HG02943 (cell line): Measurements from ENCODE around the gene YWHAQ.
"Not testable (repeated sequence)": the region's sequence is repeated elsewhere in the genome, so short reads cannot be mapped to it uniquely, and the experiment has no call there.

ENCODE experiments used
- ATAC-seq: cut with Tn5 transposase; IDR thresholded peaks from one replicate; pipeline ENCODE4 v1.9.1; 2021; ENCODE audit warnings: mild to moderate bottlenecking, low read depth, moderate library complexity; ENCODE audit not compliant: unreplicated experiment

The YWHAQ gene

DNA sequence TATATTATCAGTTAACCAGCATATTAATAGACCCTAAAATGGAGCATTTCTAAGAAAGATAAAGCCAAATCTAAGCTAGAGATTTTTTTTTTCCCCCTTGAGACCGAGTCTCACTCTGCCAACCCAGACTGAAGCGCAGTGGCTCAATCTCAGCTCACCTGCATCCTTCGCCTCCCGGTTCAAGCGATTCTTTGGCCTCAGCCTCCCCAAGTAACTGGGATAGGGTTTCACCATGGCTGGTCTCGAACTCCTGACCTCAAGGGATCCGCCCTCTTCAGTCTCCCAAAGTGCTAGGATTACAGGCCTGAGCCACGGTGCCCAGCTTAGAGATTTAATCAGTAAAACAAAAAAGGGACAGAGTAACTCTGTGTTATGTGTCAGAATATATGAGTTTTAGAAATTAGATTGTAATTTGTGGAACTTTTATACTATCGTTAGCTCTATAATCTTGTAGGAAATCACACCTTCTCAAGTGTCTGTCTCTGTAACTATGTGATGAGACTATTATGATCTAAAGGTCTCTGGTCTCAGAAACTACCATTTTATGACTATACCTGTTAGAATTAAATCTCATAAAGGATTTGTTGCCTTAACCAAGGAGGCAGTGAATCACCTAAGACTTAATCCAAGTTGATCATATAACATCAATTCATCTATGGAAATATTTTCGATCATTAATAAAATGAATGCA lies 34.0 kb downstream of the YWHAQ start:
- ATAC-seq, result no peak

DNA sequence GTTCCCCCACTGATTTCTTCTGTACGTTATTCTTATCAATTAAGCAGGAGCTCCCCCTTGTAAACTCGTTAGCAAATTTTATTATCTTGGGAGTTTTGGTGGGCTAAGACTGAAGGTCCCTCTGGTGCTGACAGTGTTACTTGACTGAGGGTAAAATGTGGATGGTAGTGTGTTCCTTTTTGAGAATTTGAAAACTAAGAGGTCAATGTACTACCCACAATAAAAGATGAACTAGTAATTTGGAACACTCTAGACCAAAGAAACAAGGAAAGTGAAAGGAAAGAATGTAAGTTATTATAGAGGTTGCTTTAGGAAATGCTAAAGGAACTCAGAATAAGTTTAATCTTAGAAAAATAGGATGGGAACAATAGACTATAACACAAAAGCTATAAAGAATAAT lies 35.1 kb downstream of the YWHAQ start:
- ATAC-seq, result no peak

DNA sequence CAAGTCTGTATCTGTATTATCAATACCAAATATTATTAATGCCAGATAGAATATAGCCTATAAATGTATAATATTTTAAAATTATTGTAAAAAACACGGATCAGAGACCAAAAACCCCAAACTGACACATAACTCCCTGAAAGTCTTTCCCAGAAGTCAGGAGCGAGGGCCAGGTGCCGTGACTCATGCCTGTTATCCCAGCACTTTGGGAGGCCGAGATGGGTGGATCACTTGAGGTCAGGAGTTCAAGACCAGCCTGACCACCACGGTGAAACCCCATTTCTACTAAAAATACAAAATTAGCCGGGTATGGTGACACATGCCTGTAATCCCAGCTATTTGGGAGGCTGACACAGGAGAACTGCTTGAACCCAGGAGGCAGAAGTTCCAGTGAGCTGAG lies 35.5 kb downstream of the YWHAQ start:
- ATAC-seq, result not testable (repeated sequence)

DNA sequence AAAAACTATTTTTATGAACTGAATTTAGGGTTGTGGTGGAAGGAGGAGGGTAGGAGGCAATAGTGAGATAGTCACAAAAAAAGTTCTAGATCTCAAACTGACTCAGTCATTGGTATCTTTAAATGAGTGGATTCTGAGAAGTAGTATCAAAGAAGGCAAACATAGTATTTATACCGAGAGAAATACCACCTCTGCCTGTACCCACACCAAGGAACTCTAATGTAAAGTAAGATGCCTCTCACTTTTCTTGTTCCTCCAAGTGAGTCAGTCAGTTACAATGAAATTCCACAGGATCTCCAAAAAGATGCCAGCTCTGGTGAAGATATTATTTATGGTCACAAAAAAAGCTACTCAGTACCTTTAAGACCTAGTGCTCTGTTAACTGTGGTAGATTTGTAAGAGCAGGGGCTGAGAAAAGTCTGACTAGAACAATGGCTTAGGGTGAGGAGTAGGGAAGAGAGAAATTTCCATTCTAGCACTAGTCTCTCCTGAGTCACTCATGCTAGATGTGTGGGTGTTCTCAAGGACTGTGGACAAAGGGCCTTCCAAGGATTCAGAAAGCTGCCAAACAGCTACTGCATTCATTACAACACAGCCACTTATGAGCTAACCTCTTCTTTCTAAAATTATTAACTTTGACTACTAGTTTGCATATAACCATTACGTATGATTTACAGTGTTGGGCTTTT lies 36.3 kb downstream of the YWHAQ start:
- ATAC-seq, result no peak

DNA sequence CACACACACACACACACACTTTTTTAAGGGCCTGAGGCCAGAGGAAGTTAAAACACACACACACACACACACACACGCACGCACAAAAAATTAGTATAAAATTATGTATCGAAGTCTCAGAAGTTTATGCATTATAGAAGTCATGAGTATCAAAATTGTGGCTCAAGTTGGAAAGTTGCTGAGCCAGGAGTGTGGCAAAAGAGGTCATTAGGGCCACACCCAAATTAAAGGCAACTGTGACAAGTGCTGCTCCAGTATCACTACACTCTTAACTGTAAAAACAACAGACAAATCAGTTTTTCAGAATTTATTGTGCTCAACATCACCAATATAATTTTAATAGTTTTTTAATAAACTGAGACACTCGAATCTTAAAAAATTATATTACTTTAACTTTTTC lies 36.9 kb downstream of the YWHAQ start:
- no peak for ATAC-seq

DNA sequence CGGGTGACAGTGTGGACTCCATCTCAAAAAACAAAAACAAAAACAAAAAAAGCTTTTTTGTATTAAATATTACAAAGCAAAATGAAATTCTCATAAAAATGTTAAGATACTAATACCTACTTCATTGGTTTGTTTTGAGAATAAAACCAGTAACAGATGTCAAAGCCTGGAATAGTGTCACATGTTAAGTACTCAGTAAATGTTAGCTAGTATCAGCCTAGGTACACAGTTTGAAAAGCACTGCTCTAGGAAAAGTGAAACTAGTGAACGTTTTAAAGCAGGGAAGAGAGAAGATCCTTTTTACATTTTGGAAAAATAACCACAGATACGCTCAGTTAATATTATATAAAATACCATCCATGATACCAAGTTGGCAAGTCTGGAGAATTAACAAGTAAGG lies 38.1 kb downstream of the YWHAQ start:
- no peak for ATAC-seq

DNA sequence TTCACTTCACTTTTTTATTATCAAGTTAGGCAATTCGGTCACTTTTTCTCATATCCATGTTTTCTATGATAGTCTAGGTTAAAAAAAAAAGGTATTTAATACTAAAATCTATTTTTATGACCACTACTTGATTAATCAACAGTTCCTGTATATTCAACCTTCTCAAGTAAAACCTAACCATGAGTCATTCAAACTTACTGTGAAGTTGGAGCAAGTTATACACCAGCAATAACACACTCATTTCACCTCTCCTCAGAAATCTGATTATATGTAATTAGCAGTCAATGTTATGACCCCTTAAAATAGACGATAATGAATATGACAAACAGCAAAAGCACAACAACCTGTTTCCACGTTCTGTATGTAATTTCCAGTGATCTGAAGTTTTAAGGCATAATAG lies 40.2 kb downstream of the YWHAQ start:
- no peak for ATAC-seq

DNA sequence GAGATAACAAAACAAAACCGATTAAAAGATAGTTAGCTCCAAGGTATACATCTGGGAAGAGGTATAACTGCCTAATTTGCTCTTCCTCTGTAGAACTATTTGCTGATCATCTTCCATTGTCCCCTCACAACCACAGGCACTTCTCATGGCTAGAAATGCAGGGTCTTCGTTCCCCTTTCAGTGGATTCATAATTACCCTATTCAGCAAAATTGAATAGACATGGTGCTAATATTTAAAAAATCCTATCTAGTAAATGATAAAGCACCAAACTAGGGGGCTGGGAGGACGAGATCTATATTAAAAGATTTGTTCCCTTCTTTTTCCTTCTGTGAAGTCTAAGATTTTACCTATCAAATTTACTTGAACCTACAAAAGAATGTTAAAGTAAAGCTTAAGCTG lies 44.3 kb downstream of the YWHAQ start:
- ATAC-seq, result no peak

DNA sequence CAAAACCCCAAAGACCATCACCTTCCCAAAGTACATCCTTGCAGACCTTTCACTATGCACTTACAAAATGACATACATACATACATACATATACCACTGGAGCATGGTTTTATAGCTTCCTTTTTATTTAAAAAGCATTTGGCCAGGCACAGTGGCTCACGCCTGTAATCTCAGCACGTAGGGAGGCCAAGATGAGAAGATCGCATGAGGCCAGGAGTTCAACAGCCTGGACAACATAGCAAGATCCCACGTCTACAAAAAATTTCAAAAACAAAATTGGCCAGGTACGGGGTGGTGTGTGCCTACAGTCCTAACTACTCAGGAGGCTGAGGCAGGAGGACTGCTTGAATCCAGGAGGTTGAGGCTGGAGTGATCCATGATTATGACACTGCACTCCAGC lies 45.3 kb downstream of the YWHAQ start:
- no peak for ATAC-seq

DNA sequence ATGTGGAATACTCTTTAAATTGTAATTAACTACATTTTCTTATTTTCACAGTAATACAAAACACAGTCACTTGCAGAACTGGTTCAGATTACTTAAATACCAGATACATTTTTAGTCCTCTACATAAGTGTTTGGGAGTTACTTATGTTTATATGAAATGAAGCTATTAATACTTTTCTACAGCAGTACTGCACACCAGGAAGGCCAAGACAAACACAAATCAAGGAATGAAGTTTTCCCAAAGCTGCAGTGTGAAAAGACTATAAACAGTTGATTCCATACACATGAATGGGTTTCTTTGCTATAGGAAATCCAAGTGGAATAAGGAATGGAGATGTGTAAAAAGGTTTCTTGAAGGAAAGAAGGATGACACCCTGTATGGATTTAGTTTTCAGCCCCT lies 45.9 kb downstream of the YWHAQ start:
- not testable (repeated sequence) for ATAC-seq

DNA sequence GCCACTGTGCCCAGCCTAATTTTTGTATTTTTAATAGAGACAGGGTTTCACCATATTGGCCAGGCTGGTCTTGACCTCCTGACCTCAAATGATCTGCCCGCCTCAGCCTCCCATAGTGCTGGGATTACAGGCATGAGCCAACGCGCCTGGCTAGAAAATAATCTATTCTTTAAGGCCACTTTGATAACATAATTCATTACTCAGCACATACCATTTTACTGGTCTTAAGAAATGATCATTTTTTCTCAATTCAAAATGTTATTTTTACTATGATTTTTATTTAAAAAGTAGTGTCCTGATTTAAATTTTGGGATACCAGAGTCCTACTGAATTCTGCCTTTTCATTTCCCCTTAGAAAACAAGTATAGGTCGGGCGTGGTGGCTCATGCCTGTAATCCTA lies 48.2 kb downstream of the YWHAQ start:
- ATAC-seq, result no peak

DNA sequence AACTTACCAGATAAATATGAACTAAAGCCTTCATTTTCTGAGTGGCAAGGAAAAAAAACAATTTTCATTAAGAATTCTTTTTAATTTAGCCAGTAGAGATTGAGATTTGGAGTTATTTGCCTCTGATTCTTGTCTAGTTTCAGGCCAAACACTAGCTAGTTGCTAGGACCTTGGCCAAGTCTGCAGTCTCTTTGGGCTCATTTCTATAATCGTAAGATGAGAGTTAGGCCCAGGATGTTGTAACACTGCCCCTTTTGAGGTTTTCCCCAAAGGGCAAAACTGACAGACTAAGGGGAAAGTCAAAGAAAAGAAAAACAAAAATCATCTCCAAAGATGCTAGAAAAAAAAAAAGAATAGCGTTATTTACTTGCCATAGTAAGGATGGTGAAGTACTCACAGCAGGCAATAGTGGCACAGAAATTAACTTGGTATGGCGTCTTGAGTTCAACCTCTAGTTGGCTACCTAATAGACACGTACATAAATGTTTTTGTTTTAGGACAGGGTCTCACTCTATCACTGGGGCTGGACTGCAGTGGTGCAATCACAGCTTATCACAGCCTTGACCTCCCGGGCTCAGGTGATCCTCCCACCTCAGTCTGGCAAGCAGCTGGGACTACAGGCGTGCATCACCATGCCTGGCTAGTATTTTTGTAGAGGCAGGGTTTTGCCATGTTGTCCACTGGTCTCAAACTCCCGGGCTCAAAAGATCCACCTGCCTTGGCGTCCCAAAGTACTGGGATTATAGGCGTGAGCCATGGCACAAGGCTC lies 52.1 kb downstream of the YWHAQ start:
- ATAC-seq, result no peak

DNA sequence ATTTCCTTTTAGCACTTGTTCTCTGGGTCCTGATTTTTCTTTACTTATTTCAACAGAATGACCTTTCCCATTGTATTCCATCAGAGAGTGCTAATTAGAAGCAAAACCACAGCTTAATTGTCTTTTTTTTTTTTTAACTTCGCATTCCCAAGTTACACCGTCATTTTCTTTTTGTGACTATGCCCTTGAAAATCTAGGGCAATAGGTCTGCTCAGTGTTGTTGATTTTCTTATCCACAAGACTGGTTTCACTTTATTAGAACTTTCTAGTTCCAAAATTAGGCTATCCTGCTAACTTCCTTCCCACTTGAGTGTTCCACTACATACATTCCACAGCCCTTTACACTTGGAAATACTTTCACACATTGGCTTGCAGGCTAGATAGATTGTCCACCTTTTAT lies 56.5 kb downstream of the YWHAQ start:
- no peak for ATAC-seq

DNA sequence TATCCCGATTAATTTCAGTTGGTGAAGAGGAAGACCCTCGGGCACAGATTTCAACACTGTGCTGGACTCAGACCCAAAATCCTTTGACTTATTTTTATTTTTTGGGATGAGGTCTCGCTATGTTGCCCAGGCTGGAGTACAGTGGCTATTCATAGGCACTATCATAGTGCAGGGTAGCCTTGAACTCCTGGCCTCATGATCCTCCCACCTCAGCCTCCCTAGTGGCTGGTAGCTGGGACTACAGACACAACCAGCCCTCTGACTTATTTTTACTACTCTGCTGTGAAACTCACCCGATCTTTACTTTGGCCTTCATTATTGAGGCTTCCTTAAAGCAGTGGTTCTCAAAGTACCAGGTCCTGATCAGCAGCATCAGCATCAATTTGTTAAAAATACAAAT lies 57.0 kb downstream of the YWHAQ start:
- ATAC-seq, result no peak

DNA sequence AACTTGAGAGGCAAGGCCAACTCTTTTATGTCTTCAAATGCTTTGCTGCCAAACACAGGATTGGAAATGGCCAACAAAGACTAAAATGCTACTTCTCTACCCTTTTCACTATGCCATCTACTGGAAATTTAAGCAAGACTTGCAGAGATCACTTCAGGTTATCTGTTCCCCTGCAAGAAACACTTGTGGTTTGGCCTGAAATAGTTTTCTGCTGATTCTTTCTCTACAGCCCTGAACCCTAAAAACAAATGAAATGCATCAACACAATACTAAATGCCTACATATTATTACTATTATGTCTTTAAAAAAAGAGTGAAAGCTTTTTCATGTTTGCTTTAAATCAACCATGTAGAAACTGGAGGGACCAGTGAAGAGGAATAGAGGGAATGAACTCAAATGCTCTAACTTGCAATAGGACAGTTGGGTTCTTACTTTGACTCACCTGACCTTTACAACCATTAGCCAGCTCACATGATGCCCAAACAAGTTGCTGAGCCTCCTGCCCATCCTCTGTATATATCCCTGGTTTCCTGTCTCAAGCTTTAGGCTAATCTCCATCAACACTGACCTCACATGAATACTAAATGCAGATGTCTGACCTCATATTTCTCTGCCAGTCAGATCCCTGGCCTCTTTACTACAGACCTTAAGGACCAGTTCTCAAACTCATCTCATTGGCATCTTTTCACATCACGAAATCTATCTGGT lies 57.6 kb downstream of the YWHAQ start:
- ATAC-seq, result no peak

DNA sequence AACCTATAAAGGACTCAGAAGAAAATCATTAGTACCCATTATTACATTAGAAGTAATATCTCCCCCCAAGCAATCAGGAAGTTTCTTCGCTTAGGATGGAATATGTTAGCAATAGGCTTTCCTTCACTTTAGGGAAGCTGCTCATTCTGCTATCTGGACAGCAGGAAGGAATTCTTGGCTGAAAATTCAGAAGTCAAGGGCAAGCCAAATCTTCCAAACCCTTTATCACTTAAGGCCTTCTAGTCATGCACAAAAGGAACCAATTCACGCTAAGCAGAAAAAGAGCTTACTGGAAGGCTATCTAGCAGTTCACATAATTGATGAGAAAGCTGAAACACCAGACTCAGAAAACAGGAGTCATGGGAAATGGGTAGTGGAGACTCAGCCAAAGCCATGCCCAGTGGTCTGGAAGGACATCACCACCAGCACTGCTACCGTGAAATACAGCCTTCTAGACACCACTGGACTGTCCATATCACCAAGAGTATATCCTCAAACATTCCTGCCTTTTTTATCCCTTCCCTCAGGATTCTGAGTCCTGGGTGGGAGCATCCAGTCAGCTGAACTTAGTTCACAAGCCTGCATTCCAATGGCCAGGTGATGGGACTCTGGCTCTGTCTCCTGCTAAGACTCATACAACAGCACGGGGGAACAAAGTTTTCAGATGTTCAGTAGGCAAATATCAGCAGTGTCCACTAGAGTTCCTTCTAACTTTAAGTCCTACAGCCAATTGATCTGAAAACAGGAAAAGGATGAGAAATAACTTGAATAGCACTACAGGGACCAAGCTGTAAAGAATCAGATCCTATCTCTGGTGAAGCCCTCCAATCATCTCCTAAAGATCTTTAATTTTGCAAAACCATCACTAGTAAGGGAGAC lies 60.4 kb downstream of the YWHAQ start:
- ATAC-seq, result no peak

DNA sequence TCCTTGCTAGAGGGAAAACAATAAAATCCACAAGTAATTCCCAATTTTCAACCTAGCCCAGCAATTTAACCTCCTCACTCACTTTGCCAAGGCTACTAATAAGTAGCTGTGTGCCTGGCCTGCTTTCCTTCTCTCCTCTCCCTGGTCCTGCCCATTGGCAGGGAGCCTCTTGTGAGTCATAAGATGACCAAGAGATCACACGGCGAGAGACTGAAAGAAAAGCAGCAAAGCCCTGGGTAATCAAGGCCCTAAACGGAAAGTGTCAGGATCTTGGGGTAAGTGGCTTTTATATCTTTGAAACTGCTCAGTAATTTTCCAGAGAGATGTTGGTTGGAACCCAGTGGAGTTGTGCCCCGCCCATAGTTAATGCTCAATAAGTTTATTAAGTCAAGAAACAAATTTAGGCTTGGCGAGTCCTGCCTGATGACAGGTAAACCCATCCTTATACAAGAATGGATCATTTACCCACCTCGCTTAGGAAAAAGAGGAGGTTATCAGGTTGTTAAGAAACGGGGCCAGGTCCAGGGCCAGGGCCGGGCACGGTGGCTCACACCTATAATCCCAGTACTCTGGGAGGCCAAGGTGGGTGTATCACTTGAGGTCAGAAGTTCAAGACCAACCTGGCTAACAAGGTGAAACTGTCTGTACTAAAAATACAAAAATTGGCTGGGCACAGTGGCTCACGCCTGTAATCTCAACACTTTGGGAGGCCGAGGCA lies 65.2 kb downstream of the YWHAQ start:
- no peak for ATAC-seq

DNA sequence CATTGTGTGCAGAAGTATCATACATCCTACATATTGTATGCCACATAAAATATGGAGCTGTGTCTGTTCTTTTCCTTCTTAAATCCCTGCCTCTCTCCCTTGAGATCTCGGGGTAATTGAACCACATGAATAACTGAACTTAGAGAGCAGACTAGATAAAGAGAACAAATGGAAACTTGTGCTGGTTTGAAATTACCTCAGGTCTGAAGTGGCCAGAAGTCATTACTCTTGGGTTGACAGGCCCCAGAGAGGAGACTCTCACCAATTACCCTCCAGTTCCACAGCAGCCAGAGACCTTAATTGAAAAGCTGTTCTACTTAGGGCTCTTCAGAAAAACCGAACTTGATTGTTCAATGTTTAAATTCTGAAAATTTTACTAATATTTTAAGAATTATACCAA lies 70.2 kb downstream of the YWHAQ start:
- ATAC-seq, result no peak

DNA sequence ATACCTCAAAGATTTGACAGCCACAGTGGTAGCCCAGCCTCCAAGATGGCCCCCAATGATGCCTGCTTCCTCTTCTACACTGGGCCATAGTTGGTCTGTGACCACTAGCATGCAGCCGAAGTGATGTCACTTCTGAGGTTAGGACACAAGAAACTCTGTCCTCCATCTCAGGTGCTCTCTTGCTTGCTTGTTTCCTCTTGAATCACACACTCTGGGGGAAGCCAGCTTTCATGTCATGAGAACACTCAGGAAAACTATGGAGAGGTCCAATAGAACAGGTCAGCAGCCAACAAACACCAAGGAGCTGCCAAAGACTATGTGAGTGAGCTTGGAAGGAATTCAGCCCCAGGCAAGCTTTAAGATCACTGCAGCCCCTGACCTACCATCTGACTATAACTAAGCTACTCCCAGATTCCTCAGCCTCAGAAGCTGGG lies 71.8 kb downstream of the YWHAQ start:
- ATAC-seq, result no peak
